ENCODE measurements around the gene SUGCT. TPM values are rescaled to one million over a fixed set of nuclear protein-coding genes. Genes with fewer than 3 reads are reported as not detected.

SUGCT gene
- total RNA-seq, 3 donors from 2014 or later (not counting 1 experiment from before 2014, with no cell fraction given), result 0.40 to 0.59 TPM; not detected in 1

DNA sequence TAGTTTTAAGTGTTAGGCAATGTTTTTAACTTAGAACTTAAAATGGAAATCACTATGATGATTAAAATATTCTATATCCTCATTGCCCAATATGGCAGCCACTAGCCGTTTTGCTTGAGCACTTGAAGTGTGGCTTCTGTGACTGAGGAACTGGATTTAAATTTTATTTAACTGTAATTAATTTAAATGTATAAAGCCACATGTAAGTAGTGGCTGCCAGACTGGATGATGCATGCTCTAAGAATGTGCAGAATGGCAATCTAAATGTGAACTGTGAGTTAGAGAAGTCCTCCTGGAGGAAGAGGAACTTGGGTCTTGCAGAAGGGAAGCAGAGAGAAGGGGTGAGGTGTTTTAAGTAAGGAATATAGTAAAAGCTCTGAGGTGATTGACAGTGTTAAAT is 451.4 kb downstream of the SUGCT start:
- Mint-ChIP-seq H3K27ac (no peak overlapping the region), H3K36me3 (no peaks in the 10 kb centered on the region), H3K4me3 (no peak overlapping the region), H3K4me1 (no peaks in the 10 kb centered on the region), H3K9me3 (no peaks in the 10 kb centered on the region), H3K27me3 (ENCODE audit: low read depth in 2 of 2) (no peaks in the 10 kb centered on the region)
- H3K4me1 ChIP-seq (ENCODE audit: control insufficient read depth, insufficient read depth, low read length), result no peaks in the 10 kb centered on the region
- H3K27ac ChIP-seq (ENCODE audit: low read length), result no peak overlapping the region
- intact Hi-C loops (cut with micrococcal nuclease), result no loop called here
- no peaks in the 10 kb centered on the region for H3K36me3 ChIP-seq (ENCODE audit: control insufficient read depth, insufficient read depth, low read length)
- H3K27me3 ChIP-seq (ENCODE audit: control insufficient read depth, insufficient read depth, low read length), result no peaks in the 10 kb centered on the region
- DNase-seq, result no peak
- H3K4me3 ChIP-seq (ENCODE audit: low read length), result no peak overlapping the region
- TF ChIP-seq, protein P1, sequence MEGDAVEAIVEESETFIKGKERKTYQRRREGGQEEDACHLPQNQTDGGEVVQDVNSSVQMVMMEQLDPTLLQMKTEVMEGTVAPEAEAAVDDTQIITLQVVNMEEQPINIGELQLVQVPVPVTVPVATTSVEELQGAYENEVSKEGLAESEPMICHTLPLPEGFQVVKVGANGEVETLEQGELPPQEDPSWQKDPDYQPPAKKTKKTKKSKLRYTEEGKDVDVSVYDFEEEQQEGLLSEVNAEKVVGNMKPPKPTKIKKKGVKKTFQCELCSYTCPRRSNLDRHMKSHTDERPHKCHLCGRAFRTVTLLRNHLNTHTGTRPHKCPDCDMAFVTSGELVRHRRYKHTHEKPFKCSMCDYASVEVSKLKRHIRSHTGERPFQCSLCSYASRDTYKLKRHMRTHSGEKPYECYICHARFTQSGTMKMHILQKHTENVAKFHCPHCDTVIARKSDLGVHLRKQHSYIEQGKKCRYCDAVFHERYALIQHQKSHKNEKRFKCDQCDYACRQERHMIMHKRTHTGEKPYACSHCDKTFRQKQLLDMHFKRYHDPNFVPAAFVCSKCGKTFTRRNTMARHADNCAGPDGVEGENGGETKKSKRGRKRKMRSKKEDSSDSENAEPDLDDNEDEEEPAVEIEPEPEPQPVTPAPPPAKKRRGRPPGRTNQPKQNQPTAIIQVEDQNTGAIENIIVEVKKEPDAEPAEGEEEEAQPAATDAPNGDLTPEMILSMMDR (IDR thresholded peaks at IDR 0.05), result no peak
- H3K9me3 ChIP-seq (ENCODE audit: control insufficient read depth, insufficient read depth, low read length), result peaks cover 3% of the 10 kb centered on the region
- 60% methylated on average over 1 of the region's 1 CpG for WGBS (ENCODE audit: insufficient coverage)
- no peak for ATAC-seq

DNA sequence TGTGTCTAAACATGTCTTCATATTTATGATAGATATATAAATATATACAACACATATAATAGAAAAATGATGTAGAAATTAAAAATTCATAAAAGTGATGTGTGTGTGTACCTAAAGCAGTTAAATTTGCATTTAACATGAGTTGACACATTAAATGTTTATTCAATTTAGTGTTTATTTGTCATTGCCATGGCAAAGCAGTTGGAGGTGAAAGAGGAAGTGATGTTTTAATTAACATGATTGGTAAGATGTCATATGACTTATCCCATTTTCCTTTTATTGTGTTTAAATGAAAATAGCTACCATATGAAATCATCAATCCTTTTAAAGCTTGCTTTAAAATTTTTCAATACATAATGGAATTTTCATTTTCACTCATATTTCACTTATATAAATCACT is 452.6 kb downstream of the SUGCT start:
- no peaks in the 10 kb centered on the region for H3K9me3 Mint-ChIP-seq
- no peak overlapping the region for H3K4me3 Mint-ChIP-seq
- intact Hi-C loops (cut with micrococcal nuclease), result no loop called here
- H3K27ac Mint-ChIP-seq, result no peak overlapping the region
- no peaks in the 10 kb centered on the region for H3K27me3 ChIP-seq (ENCODE audit: control insufficient read depth, insufficient read depth, low read length)
- no peak for DNase-seq
- H3K27me3 Mint-ChIP-seq (ENCODE audit: low read depth in 2 of 2), result no peaks in the 10 kb centered on the region
- no peaks in the 10 kb centered on the region for H3K4me1 Mint-ChIP-seq
- no peaks in the 10 kb centered on the region for H3K36me3 Mint-ChIP-seq
- no peaks in the 10 kb centered on the region for H3K4me1 ChIP-seq (ENCODE audit: control insufficient read depth, insufficient read depth, low read length)
- peaks cover 3% of the 10 kb centered on the region for H3K9me3 ChIP-seq (ENCODE audit: control insufficient read depth, insufficient read depth, low read length)
- H3K4me3 ChIP-seq (ENCODE audit: low read length), result no peak overlapping the region
- H3K27ac ChIP-seq (ENCODE audit: low read length), result no peak overlapping the region
- no peaks in the 10 kb centered on the region for H3K36me3 ChIP-seq (ENCODE audit: control insufficient read depth, insufficient read depth, low read length)
- no peak for ATAC-seq
- TF ChIP-seq, protein P1 (IDR thresholded peaks at IDR 0.05), result no peak

DNA sequence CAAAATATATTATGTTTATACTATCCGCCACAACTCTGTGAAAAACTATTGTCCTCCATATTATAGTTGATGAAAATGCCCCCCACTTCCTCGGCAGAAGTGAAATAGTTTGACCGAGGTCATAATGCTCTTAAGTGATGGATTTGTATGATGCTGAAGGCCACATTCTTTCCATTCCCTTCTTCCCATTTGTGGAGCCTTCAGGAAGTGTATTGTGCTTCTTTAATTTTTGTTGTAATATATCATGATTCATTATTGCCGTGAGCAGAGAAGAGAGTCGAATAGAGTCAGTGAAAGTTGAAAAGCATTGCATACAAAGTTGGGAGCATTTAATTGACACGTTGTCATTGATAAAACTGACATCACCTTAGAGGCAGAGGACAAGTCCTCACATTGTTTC is 460.3 kb downstream of the SUGCT start:
- H3K27me3 ChIP-seq (ENCODE audit: control insufficient read depth, insufficient read depth, low read length), result no peaks in the 10 kb centered on the region
- H3K27ac ChIP-seq (ENCODE audit: low read length), result no peak overlapping the region
- ATAC-seq, result no peak
- WGBS (ENCODE audit: insufficient coverage), result 97% methylated on average over 5 of the region's 6 CpGs
- peaks cover 3% of the 10 kb centered on the region for H3K9me3 ChIP-seq (ENCODE audit: control insufficient read depth, insufficient read depth, low read length)
- Mint-ChIP-seq H3K27ac (no peak overlapping the region), H3K4me1 (peaks cover 9 to 14% of the 10 kb centered on the region in 2 donors), H3K36me3 (no peaks in the 10 kb centered on the region), H3K4me3 (no peak overlapping the region), H3K27me3 (ENCODE audit: low read depth in 2 of 2) (no peaks in the 10 kb centered on the region), H3K9me3 (peaks cover 0 to 2% of the 10 kb centered on the region in 2 donors)
- H3K4me1 ChIP-seq (ENCODE audit: control insufficient read depth, insufficient read depth, low read length), result no peaks in the 10 kb centered on the region
- H3K36me3 ChIP-seq (ENCODE audit: control insufficient read depth, insufficient read depth, low read length), result no peaks in the 10 kb centered on the region
- intact Hi-C loops (cut with micrococcal nuclease), result no loop called here
- no peak overlapping the region for H3K4me3 ChIP-seq (ENCODE audit: low read length)
- no peak for DNase-seq
- TF ChIP-seq, protein P1 (IDR thresholded peaks at IDR 0.05), result no peak

DNA sequence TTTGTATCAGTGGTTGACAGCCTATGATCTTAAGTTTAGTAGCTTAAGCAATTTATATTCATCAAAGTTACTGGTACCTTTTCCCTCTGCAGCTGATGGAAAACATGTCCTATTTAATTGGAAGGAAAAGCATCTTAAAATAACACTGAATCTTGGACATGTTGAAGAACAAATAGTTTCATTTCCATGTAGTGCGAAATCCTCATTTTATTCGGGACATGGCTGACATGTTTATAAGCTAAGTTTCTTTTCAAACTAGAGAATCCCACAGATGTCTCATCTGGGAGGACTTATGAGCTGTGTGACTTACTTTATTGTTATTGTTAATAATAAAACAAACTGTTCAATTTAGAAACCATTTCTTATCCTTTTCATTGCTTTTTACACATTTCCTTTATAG is 461.0 kb downstream of the SUGCT start:
- DNase-seq, result no peak
- peaks cover 9 to 14% of the 10 kb centered on the region in 2 donors for H3K4me1 Mint-ChIP-seq
- H3K36me3 Mint-ChIP-seq, result no peaks in the 10 kb centered on the region
- TF ChIP-seq, protein P1 (IDR thresholded peaks at IDR 0.05), result no peak
- no peaks in the 10 kb centered on the region for H3K9me3 ChIP-seq (ENCODE audit: control insufficient read depth, insufficient read depth, low read length)
- H3K9me3 Mint-ChIP-seq, result peaks cover 0 to 2% of the 10 kb centered on the region in 2 donors
- H3K4me1 ChIP-seq (ENCODE audit: control insufficient read depth, insufficient read depth, low read length), result no peaks in the 10 kb centered on the region
- H3K27ac ChIP-seq (ENCODE audit: low read length), result no peak overlapping the region
- H3K27ac Mint-ChIP-seq, result no peak overlapping the region
- no peaks in the 10 kb centered on the region for H3K36me3 ChIP-seq (ENCODE audit: control insufficient read depth, insufficient read depth, low read length)
- no peaks in the 10 kb centered on the region for H3K27me3 Mint-ChIP-seq (ENCODE audit: low read depth in 2 of 2)
- no peaks in the 10 kb centered on the region for H3K27me3 ChIP-seq (ENCODE audit: control insufficient read depth, insufficient read depth, low read length)
- no peak for ATAC-seq
- no peak overlapping the region for H3K4me3 ChIP-seq (ENCODE audit: low read length)
- 97% methylated on average over 2 of the region's 2 CpGs for WGBS (ENCODE audit: insufficient coverage)
- H3K4me3 Mint-ChIP-seq, result no peak overlapping the region
- intact Hi-C loops (cut with micrococcal nuclease), result no loop called here
